ENCODE measurements around the gene CTCFL. TPM values are rescaled to one million over a fixed set of nuclear protein-coding genes. Genes with fewer than 3 reads are reported as not detected.
A peak's percentile ranks its signal among the peaks of the same experiment; 100 is the strongest.

Gene CTCFL
- total RNA-seq, 1 donor from 2014 or later = not detected

- H3K9me3 ChIP-seq (replicated peaks) = no peaks in the 10 kb centered on the region
- no peak for DNase-seq
- no peak for TF ChIP-seq CTCF (IDR thresholded peaks at IDR 0.05; ENCODE audit: borderline replicate concordance)
- H3K27me3 ChIP-seq (ENCODE audit: low read depth) = peaks cover 30% of the 10 kb centered on the region
- H3K36me3 ChIP-seq = no peaks in the 10 kb centered on the region
- H3K4me3 ChIP-seq = peak overlapping the region; percentile 21
- H3K4me1 ChIP-seq = peaks cover 40% of the 10 kb centered on the region
- peak overlapping the region; percentile 58 for H3K27ac ChIP-seq (replicated peaks)
- intact Hi-C loops (cut with micrococcal nuclease) = no loop called here
Observed at GRCh38 chr20:57468523-57469417, 56.2 kb downstream of the CTCFL start.

DNA sequence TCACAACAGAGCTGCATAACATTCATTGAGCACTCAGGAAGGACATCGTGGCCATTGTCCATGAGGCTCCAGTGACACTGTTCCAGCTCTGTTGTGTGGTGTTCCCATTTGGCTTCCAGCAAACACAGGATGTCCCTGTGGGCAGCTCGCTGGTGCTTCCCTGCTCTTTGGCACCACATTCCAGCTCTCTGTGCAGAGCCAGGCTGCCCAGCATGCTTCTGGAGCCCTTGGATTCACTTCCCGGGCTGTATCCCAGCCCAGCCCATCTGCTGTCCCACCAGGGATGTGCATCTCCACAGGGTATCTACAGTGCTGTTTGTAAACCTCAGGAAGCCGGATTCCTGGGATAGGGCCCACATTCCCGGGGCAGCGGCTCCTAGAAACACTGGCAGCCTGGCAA, 57.2 kb downstream of the CTCFL start:
- no peak for DNase-seq
- intact Hi-C loops (cut with micrococcal nuclease) = no loop called here
- Histone ChIP-seq H3K36me3 (no peaks in the 10 kb centered on the region), H3K9me3 (replicated peaks) (no peaks in the 10 kb centered on the region), H3K4me3 (no peak overlapping the region), H3K27ac (replicated peaks) (peak overlapping the region; percentile 30), H3K4me1 (peaks cover 33% of the 10 kb centered on the region), H3K27me3 (ENCODE audit: low read depth) (peaks cover 30% of the 10 kb centered on the region)
- TF ChIP-seq CTCF (IDR thresholded peaks at IDR 0.05; ENCODE audit: borderline replicate concordance) = no peak

GRCh38 chr20:57465943-57466342, 59.0 kb downstream of the CTCFL start:
- Histone ChIP-seq H3K9me3 (replicated peaks) (no peaks in the 10 kb centered on the region), H3K4me1 (peaks cover 47% of the 10 kb centered on the region), H3K27me3 (ENCODE audit: low read depth) (peaks cover 24% of the 10 kb centered on the region), H3K36me3 (no peaks in the 10 kb centered on the region), H3K4me3 (no peak overlapping the region), H3K27ac (replicated peaks) (no peak overlapping the region)
- TF ChIP-seq CTCF (IDR thresholded peaks at IDR 0.05; ENCODE audit: borderline replicate concordance) = no peak
- intact Hi-C loops (cut with micrococcal nuclease) = no loop called here
- DNase-seq = no peak

GRCh38 chr20:57465486-57465885, 59.5 kb downstream of the CTCFL start:
- no peak overlapping the region for H3K27ac ChIP-seq (replicated peaks)
- H3K27me3 ChIP-seq (ENCODE audit: low read depth) = peaks cover 20% of the 10 kb centered on the region
- TF ChIP-seq CTCF (IDR thresholded peaks at IDR 0.05; ENCODE audit: borderline replicate concordance) = no peak
- no peaks in the 10 kb centered on the region for H3K36me3 ChIP-seq
- peaks cover 47% of the 10 kb centered on the region for H3K4me1 ChIP-seq
- no peak for DNase-seq
- intact Hi-C loops (cut with micrococcal nuclease) = no loop called here
- no peak overlapping the region for H3K4me3 ChIP-seq
- H3K9me3 ChIP-seq (replicated peaks) = no peaks in the 10 kb centered on the region

- intact Hi-C loops (cut with micrococcal nuclease) = no loop called here
- DNase-seq = no peak
- no peak overlapping the region for H3K27ac ChIP-seq (replicated peaks)
- TF ChIP-seq CTCF (IDR thresholded peaks at IDR 0.05; ENCODE audit: borderline replicate concordance) = peak; percentile 19
- H3K4me1 ChIP-seq = peaks cover 46% of the 10 kb centered on the region
- peaks cover 16% of the 10 kb centered on the region for H3K27me3 ChIP-seq (ENCODE audit: low read depth)
- H3K9me3 ChIP-seq (replicated peaks) = no peaks in the 10 kb centered on the region
- no peaks in the 10 kb centered on the region for H3K36me3 ChIP-seq
- no peak overlapping the region for H3K4me3 ChIP-seq
Observed at GRCh38 chr20:57464642-57465211, 60.2 kb downstream of the CTCFL start.
